Measurements from ENCODE around the gene SSR1. TPM values are rescaled to one million over a fixed set of nuclear protein-coding genes. Genes with fewer than 3 reads are reported as not detected.

SSR1 gene
- total RNA-seq, 1 experiment from 2014 or later = 115 TPM

- CTCF ChIA-PET = no interaction called here
Measured at GRCh38 chr6:7273709-7274108, 39.3 kb downstream of the SSR1 start.

GRCh38 chr6:7271205-7271534 is 41.8 kb downstream of the SSR1 start:
- Mint-ChIP-seq H3K27ac (ENCODE audit: unreplicated experiment) (no peak overlapping the region), H3K4me1 (ENCODE audit: low read depth, unreplicated experiment) (peaks cover 8% of the 10 kb centered on the region), H3K4me3 (ENCODE audit: low read depth, unreplicated experiment) (no peak overlapping the region), H3K36me3 (ENCODE audit: insufficient read depth, unreplicated experiment) (peaks cover 6% of the 10 kb centered on the region), H3K27me3 (ENCODE audit: unreplicated experiment) (no peaks in the 10 kb centered on the region), H3K9me3 (ENCODE audit: low read depth, unreplicated experiment) (no peaks in the 10 kb centered on the region)
- DNase-seq = no peak
- BruUV-seq (replicated peaks) = no TSS peak
- CTCF ChIA-PET = no interaction called here
- intact Hi-C loops (cut with micrococcal nuclease; ENCODE audit: unreplicated experiment) = no loop called here
- no peak for TF ChIP-seq CTCF (IDR thresholded peaks at IDR 0.05; ENCODE audit: unreplicated experiment)

More at GRCh38 chr6:7273709-7274108, 39.3 kb downstream of the SSR1 start:
- H3K4me1 Mint-ChIP-seq (ENCODE audit: low read depth, unreplicated experiment) = no peaks in the 10 kb centered on the region
- no peak overlapping the region for H3K27ac Mint-ChIP-seq (ENCODE audit: unreplicated experiment)
- H3K9me3 Mint-ChIP-seq (ENCODE audit: low read depth, unreplicated experiment) = no peaks in the 10 kb centered on the region
- peaks cover 8% of the 10 kb centered on the region for H3K36me3 Mint-ChIP-seq (ENCODE audit: insufficient read depth, unreplicated experiment)
- H3K27me3 Mint-ChIP-seq (ENCODE audit: unreplicated experiment) = no peaks in the 10 kb centered on the region
- no TSS peak for BruUV-seq (replicated peaks)
- no peak overlapping the region for H3K4me3 Mint-ChIP-seq (ENCODE audit: low read depth, unreplicated experiment)
- DNase-seq = no peak
- intact Hi-C loops (cut with micrococcal nuclease; ENCODE audit: unreplicated experiment) = no loop called here
- TF ChIP-seq CTCF (IDR thresholded peaks at IDR 0.05; ENCODE audit: unreplicated experiment) = no peak

GRCh38 chr6:7270320-7271204 is 42.4 kb downstream of the SSR1 start:
- BruUV-seq (replicated peaks) = no TSS peak
- intact Hi-C loops (cut with micrococcal nuclease; ENCODE audit: unreplicated experiment) = no loop called here
- Mint-ChIP-seq H3K9me3 (ENCODE audit: low read depth, unreplicated experiment) (no peaks in the 10 kb centered on the region), H3K4me1 (ENCODE audit: low read depth, unreplicated experiment) (peaks cover 8% of the 10 kb centered on the region), H3K4me3 (ENCODE audit: low read depth, unreplicated experiment) (no peak overlapping the region), H3K27me3 (ENCODE audit: unreplicated experiment) (no peaks in the 10 kb centered on the region), H3K27ac (ENCODE audit: unreplicated experiment) (no peak overlapping the region), H3K36me3 (ENCODE audit: insufficient read depth, unreplicated experiment) (peaks cover 6% of the 10 kb centered on the region)
- DNase-seq = no peak
- CTCF ChIA-PET = no interaction called here
- no peak for TF ChIP-seq CTCF (IDR thresholded peaks at IDR 0.05; ENCODE audit: unreplicated experiment)

- CTCF ChIA-PET = no interaction called here
- no peak for TF ChIP-seq CTCF (IDR thresholded peaks at IDR 0.05; ENCODE audit: unreplicated experiment)
- peaks cover 8% of the 10 kb centered on the region for H3K4me1 Mint-ChIP-seq (ENCODE audit: low read depth, unreplicated experiment)
- H3K27me3 Mint-ChIP-seq (ENCODE audit: unreplicated experiment) = no peaks in the 10 kb centered on the region
- no peak for DNase-seq
- intact Hi-C loops (cut with micrococcal nuclease; ENCODE audit: unreplicated experiment) = no loop called here
- peaks cover 6% of the 10 kb centered on the region for H3K36me3 Mint-ChIP-seq (ENCODE audit: insufficient read depth, unreplicated experiment)
- no peak overlapping the region for H3K27ac Mint-ChIP-seq (ENCODE audit: unreplicated experiment)
- H3K4me3 Mint-ChIP-seq (ENCODE audit: low read depth, unreplicated experiment) = no peak overlapping the region
- BruUV-seq (replicated peaks) = no TSS peak
- H3K9me3 Mint-ChIP-seq (ENCODE audit: low read depth, unreplicated experiment) = no peaks in the 10 kb centered on the region
Measured at GRCh38 chr6:7269816-7270215, 43.2 kb downstream of the SSR1 start.

Measured in Calu3 (cell line).